Stimulated activated naive CD8-positive, alpha-beta T cell treated with anti-CD3 and anti-CD28 coated beads, Interleukin-15, Interleukin-2, amounts not matched to agents 100 U/mL and 50 U/mL, for 24 hours (primary cell): ENCODE data around the gene TSSK3.
"Not testable (repeated sequence)": the region's sequence is repeated elsewhere in the genome, so short reads cannot be mapped to it uniquely, and the experiment has no call there.

Experiments
- ATAC-seq: fragments of 150-1000 bp; cut with Tn5 transposase; one replicate; pipeline ENCODE4 v1.10.0; 2021
- DNase-seq: peaks from one replicate; pipeline ENCODE4 v3.0.0; 2021

Gene TSSK3

GRCh38 chr1:32339363-32339978, 22.9 kb upstream of the TSSK3 start:
- DNase-seq (peak; percentile 52), ATAC-seq (peak; percentile 74)

DNA sequence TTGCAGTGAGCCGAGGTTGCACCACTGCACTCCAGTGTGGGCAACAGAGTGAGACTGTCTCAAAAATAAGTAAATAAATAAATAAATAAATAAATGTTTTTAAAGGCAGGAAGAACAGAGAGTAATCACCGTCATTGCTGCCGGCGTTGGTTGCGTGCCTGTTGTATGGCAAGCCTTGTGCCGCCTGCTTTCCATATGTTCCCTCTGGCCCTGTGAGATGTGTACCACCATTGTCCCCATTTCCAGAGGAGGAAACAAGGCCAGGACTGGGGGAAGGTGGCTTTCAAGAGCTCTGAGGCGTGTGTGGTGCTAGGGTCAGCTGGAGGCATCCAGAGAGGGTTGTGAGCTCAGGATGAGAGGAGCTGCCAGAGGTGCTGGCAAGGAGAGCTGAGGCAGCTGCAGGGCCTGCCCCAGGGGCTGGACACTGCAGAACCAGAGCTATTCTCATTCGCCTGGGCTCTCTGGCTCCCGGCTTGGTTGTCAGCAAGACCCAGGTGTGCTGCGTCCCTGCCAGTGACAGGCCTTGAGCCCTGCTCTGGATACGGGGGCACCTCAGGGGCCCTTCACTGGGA, 21.1 kb upstream of the TSSK3 start:
- DNase-seq (no peak), ATAC-seq (no peak)

DNA sequence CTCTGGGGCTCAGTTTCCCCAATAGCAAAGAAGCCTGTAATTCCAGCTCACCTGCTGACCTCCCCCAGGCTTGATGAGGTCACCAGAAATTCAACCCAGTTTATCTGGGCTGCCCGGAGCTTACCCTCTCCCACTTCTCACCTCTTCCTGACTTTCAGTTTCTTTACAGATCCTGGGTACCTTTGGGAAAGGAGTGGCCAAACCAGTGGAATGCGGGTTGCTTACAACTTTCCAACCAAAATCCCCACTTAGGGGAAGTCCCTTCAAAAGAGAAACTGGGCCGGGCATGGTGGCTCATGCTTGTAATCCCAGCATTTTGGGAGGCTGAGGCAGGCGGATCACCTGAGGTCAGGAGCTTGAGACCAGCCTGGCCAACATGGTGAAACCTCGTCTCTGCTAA, 20.4 kb upstream of the TSSK3 start:
- ATAC-seq (no peak), DNase-seq (no peak)

GRCh38 chr1:32342704-32343103, 19.6 kb upstream of the TSSK3 start:
- no peak for ATAC-seq
- DNase-seq, result no peak

GRCh38 chr1:32345289-32345827, 17.0 kb upstream of the TSSK3 start:
- no peak for ATAC-seq
- no peak for DNase-seq

- ATAC-seq (no peak), DNase-seq (no peak)
These were observed 15.7 kb upstream of the TSSK3 start for GRCh38 chr1:32346532-32347157.

GRCh38 chr1:32349211-32349708, 13.1 kb upstream of the TSSK3 start:
- ATAC-seq (no peak), DNase-seq (no peak)

DNA sequence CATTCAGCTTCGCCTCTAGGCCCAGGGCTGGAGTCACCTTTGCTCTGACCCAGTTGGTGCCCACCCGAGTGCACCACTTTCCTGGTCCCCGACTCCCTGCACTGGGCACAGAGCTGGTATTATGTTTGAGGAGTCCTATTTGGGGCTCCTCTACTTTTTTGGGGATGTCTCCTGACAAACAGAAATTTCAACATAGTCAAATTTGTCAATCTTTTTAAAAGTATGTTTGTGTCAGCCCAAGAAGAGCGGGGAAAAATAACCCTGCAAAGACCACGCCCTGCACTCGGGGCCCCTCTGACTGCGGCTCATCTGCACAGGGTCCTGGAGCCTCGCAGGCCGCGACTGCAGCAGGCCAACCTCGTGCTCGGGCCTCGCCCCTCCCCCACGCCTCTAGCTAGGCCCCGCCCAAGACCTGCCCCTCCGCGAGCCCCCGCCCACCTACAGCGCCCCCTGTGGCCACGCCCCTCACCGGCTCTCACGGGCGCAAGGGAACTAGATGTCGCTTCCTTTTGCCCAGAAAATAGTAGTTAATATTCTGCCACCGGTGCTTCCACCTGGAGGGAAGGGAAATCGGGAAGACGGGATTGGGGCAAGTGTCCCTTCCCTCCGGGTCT, 11.4 kb upstream of the TSSK3 start:
- peak; percentile 64 for ATAC-seq
- DNase-seq, result peak; percentile 86

- ATAC-seq (peak; percentile 92), DNase-seq (peak; percentile 91)
These were observed 10.7 kb upstream of the TSSK3 start for GRCh38 chr1:32351399-32352238.

- ATAC-seq (no peak), DNase-seq (no peak)
These were observed 10.0 kb upstream of the TSSK3 start for GRCh38 chr1:32352239-32352745.

- DNase-seq (no peak), ATAC-seq (no peak)
These were observed 9.4 kb upstream of the TSSK3 start for GRCh38 chr1:32352831-32353383.

DNA sequence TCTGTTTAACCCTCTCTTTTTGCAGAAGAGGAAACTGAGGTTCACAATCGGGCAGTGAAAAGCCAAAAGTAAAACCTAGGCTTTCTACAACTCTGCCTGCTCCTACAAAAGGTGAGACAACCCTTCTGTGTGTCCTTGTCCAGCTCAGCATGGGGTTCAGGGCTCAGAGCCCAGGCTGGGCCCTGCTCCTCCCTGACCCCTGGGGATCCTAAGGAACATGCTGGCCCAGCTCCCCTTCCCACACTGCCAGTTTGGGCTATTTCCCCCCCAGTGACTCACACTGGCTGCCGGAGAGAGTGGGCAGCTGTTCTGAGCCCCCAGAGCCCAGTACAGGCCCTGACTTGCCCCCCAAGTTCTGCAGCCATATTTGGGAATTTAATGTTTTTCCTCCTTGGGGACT, 8.9 kb upstream of the TSSK3 start:
- DNase-seq (no peak), ATAC-seq (no peak)

DNA sequence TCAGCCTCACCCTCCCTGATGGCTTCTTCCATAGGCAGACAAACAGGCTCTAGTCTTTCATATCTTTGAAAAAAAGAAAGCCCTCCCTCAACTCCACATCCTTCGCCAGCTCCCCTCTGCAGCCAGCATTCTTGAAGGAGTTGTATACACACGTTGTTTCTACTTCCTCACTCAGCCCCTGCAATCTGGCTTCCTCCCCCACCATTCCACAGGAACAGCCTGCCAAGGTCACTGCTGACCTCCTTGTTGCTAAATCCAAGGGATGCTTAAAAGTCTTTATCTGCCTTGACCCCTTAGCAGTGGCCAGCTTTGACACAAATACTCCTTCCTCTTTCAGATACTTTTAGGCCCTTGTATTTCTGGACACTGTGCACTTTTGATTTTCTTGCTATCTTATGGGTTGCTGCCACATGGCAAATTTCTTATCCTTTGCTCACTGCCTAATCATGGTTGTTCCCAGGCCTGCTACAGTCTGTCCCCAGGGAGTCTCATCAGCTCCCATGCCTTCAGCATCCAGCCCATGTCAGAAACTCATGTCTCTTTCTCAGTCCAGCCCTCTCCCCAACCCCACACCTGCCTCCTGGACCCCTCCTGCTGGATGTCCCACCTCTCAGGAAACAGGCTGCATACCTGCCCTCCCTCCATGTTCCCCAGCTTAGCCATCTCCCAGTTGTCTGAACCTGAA, 8.3 kb upstream of the TSSK3 start:
- DNase-seq (no peak), ATAC-seq (no peak)

DNA sequence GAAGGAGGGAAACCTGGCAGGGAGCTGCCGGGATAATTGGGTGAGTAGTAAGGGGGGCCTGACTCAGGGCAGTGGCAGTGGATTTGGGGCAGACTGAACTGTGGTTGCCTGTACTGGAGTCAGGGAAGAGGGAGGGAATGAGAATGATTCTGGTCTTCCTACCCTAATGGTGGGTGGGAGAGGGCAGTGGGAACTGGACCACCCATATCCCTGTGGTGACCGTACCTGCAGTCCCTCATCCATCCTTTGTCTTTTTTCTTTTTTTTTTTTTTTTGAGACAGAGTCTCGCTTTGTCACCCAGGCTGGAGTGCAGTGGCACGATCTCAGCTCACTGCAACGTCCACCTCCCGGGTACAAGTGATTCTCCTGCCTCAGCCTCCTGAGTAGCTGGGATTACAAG, 6.6 kb upstream of the TSSK3 start:
- ATAC-seq, DNase-seq: not testable (repeated sequence)

GRCh38 chr1:32356478-32356877, 5.9 kb upstream of the TSSK3 start:
- DNase-seq, result no peak

DNA sequence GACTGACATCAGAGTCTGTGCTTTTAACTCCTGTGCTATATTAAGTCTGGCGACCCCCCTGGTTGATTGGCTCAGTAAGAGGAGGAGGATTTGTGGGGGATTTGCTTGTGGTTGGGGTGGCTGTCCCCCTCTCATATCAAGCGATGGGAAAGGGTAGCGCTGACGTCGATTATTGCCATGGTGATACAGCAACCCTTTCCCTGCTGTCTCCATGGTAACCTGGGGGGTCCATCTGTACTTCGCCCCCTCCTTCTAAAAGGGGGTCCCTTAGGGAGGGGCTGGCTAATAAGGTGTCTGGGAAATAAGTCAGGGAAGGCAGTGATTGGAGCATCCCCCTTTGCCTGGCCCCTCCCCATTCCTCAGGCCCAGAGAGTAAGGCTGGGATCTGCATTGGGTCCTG, 4.7 kb upstream of the TSSK3 start:
- DNase-seq, result no peak
- ATAC-seq, result no peak

More at GRCh38 chr1:32356478-32356877, 5.9 kb upstream of the TSSK3 start:
- ATAC-seq, result no peak

- ATAC-seq (no peak), DNase-seq (no peak)
These were observed 3.9 kb upstream of the TSSK3 start for GRCh38 chr1:32358435-32358834.

DNA sequence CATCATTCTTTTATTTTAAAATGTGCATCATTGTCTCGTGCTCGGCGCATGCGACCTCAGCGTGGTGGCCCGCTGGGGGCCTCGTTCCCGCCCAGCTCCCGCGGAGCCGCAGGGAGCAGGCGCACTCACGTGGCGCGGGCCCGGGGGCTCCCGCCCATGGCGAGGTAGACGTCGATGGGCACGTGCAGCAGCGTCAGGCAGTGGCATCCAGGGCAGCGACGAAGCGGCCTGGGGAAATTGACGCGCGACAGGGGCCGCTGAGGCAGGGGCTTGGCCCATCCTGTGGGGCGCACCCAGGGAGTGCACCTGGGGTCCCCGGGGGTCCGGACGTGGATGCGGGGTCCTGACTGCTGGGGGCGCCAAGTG, 1.0 kb upstream of the TSSK3 start:
- DNase-seq, result no peak
- ATAC-seq, result no peak

DNA sequence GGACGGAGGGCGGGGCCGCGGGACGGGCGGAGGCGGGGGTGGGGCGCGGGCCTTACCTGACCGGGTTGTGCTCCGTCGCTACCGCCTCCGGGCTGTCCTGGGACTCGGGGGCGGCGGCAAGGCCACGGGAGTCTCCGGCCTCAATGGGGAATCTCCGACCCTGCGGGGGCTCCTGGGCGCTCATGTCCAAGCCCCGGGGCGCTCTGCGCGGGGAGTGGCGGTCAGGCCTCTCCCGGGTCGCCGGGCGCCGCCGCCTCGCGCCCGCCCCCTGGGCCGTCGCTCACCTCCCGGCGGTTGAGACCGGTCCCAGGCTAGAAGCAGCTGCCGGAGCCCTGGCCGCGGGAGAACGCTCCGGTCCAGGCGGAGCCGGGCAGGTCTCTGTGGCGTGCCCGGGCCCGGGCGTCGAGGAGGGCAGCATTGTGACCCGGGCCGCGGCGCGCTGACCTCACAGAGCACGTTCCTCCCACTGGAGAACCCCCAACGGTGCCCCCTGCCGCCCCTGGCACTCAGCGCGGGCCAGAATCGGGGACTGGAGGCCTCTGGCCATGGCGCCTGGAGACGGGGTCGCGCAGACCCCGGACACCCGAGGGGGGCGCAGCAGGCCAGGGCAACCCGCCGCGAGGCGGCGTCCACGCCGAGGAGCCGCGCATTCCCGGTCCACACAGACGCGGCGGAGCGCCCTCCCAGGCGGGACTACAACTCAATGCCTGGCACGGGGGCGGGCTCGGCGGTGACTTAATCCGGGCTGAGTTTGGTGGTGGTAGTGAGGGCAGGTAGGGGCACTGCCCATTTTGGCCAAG, 465 bp upstream of the TSSK3 start:
- ATAC-seq, result peak; percentile 51
- peak; percentile 42 for DNase-seq

- ATAC-seq, result no peak
- no peak for DNase-seq
These were observed 1.4 kb downstream of the TSSK3 start for GRCh38 chr1:32363713-32364112.
